ENCODE data around the gene HOXB2.
"Not testable (repeated sequence)": the region's sequence is repeated elsewhere in the genome, so short reads cannot be mapped to it uniquely, and the experiment has no call there.

HOXB2 gene

DNA sequence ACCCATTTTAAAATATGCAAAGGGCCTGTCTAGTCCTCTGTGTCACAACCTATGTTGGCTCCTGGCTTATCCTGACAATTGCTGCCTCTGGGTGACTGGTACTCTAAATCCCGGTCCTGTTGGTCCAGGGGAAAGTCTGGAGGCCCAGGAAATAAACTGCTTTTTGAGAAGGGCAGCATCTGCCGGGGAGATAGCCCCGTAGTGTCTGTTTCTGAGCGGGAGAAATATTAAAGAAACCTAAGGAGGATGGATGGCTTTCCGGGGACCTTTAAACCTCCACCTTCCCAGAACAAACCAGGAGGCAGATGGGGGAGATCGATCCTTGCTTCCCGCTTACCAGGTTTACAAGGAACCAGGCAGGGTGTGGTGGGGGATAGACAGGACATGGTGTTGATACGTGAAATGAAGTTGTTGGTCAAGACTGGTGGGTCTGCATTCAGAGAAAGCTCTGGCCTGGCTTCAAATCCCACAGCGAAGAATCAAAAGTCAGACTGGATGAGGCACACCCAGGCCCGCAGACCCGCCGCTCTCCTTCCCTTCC, 3.8 kb downstream of the HOXB2 start:
- DNase-seq (ENCODE audit: low read depth in 2 of 2), result no peak

DNA sequence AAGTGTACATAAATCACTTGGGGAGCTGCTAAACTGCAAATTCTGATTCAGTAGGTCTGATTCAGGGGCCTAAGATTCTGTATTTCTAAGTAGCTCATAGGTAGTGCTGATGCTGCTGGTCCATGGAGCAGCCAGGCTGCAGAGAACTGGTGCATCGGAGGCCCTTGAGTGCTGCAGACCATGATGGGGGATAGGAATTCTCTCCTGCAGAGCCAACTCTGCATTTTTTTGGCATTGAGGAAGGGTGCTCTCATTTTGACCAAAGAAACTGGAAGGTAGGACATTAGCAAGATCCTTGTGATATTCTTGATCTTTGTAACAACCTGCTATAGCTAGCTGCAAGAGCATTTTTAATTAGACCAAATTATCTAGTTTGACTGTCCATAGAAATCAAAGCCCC, 4.7 kb downstream of the HOXB2 start:
- DNase-seq (ENCODE audit: low read depth in 2 of 2), result no peak

DNA sequence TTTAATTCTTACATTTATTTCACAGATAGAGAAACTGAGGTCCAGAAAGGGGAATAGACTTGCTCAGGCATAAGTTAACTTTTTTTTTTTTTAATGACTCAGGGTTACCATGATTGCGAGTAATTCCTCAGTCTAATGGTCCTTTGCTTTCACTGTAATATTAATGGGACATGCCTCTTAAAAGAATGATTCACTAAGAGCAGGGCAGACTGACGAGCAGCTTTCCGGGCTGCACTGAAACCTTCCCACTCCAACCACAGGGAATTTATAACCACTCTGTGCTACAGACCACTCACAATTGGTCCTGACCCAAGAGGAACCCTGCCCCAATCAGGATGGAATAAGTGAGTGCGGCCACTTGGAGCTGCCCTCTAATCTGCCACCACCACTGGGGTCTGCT, 5.7 kb downstream of the HOXB2 start:
- DNase-seq (ENCODE audit: low read depth in 2 of 2), result no peak

DNA sequence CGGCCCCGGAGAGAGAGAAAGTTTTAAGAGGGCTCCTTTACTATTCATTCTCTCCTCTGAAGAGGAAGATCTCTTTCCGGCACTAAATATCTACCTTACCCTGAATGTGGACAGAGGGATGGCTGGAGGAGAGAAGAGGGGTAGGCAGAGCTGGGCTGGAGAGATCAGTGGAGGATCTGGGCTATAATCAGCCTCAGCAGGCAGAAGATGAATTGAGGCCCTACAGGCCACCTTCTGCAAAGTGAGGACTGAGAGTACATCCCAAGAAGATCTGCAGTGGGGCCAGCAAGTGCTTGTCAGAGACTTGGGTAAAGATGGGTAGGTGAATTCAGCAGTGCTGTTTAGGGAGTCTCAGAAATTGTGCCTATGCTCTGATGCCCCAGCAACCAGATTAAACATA, 7.6 kb downstream of the HOXB2 start:
- DNase-seq (ENCODE audit: low read depth in 2 of 2), result no peak

DNA sequence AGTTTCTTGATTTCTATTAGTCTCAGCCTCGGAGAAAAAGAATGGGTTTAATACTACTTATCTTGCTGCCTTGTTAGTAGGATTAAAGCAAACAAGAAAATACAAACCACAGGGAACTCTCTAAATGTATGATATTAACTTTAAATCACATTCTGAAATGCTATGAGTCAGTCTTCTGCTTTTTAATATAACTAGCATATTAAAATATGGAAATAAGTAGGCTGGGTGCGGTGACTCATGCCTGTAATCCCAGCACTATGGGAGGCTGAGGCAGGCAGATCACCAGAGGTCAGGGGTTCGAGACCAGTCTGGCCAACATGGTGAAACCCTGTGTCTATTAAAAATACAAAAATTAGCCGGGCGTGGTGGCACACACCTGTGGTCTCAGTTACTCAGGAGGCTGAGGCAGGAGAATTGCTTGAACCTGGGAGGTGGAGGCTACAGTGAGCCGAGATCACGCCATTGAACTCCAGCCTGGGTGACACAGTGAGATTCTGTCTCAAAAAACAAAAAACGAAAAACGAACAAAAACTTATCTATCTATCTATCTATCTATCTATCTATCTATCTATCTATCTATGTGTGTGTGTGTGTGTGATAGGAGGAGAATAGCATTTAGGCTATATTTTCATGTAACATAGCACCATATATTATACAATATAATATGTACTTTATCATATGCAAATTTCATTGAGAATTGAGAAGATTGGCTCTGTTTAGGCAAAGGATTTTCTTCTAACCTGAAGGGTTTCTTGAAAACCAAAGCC, 8.9 kb downstream of the HOXB2 start:
- DNase-seq (ENCODE audit: low read depth in 2 of 2), result not testable (repeated sequence)

DNA sequence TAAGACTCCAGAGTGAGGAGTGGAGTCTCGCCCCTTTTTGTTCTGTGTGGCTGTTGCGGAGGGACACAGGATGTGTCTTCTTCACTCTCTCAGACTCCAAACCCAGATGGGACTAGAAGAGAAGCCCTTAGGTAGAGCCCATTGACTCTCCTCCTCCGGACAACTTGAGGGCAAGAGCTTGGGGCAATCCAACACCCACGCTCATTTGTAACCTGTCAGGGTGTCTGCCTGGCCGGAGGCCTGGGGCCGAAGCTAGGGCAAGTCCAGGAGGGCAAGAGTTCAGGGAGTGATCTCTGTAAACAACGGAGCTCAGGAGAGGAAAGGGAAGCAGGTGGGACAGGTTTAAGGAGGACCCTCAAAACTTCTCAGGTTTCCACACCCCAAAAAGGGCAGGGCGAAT, 12.6 kb downstream of the HOXB2 start:
- DNase-seq (ENCODE audit: low read depth in 2 of 2), result no peak

DNA sequence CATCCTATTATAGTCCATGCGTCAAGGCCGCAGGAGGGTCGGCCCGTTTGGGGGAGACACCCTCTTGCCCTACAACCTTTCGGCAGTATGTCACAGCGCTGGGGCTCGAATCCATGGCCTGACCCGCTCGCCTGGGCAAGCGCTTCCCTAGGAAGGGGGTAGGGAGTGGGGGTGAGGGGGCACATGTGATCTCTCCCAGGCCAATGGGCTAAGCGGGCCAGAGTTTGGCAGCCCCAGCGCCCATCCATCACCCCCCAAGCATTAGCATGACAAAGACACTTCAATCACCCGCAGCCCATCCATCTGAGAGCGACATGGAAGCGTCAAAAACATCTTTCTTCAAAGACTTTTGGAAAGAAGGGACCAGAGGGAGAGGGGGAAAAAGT, 14.0 kb downstream of the HOXB2 start, which contains the start of gene HOXB1:
TSS of gene HOXB1 (minus strand) at position 125 of the 386 bp plus-strand sequence. CDS start at position 18, 107 bp downstream.
- no peak for DNase-seq (ENCODE audit: low read depth in 2 of 2)

DNA sequence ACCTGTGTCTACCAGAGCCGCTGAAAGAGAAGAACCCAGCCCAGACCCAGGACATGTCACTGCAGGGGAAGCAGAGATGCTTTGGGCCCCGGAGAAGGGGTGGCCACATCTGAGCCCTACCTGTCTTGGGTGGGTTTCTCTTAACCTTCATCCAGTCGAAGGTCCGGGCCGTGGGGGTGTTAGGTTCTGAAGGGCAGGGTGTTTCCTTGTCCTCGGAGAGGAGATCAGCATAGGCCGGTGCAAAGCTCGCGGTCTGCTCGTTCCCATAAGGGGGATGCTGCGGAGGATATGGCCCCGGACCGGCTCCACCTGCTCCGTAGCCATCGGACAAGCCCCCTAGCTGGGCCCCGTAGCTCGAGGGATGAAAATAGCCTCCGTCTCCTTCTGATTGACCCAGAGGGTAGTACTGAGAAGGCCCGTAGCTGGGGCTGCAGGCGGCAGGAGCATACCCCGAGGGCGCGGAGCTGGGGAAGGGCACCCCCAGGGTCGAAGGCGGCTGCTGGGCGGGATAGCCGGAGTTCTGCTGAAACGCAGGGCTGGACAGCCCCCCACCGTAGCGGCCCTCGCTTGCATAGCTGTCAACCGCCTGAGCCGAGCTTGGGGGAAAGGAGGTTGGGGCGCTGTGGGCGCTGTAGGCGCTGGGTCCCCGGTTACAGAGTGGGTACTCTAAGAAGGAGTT, 14.6 kb downstream of the HOXB2 start:
- no peak for DNase-seq (ENCODE audit: low read depth in 2 of 2)

DNA sequence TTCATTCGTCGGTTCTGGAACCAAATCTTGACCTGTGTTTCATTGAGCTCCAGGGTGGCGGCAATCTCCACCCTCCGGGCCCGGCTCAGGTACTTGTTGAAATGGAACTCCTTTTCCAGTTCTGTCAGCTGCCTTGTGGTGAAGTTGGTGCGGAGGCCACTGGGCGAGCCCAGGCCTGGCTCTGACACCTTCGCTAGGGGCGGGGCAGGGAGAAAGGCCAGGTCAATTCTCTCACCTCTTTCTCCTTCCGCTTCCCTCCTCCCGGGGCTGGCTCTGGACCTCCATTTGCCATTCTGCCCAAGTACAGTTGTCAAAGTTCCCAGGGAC, 15.3 kb downstream of the HOXB2 start:
- DNase-seq (ENCODE audit: low read depth in 2 of 2), result no peak

DNA sequence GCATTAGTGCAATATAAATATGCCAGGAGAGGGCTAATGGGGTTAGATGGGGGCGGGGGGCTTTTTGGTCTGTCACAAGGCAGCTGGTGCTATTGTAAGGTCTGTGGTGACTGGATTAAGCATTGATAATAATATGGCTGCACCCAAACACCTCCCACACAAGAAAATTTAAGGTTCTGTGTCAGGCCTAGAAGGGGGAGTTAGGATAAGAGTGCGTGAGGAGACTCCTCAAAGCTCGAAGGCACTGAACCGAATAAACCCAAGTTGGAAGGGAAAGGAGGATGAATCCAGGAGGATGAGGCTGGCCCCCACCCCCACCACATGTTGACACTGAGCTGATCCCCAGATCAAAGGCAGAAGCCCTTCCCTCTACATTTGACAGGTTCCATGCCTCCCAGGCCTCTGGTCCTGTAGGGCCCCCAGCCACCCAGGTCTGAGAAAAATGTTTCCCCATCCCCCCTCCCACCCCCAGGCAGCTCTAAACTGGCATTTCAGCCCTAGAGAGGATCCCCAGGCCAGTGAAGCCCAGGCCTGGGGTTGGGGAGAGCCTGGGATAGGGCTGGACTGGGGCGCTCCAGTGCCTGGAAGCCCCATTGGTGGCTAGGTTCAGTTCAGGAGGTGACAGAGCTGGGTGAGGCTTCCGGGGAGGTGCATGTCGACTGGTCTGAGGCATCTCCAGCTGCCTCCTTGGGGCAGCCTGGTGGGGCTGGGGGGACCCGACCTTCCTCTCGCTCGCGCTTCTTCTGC, 15.8 kb downstream of the HOXB2 start:
- no peak for DNase-seq (ENCODE audit: low read depth in 2 of 2)

DNA sequence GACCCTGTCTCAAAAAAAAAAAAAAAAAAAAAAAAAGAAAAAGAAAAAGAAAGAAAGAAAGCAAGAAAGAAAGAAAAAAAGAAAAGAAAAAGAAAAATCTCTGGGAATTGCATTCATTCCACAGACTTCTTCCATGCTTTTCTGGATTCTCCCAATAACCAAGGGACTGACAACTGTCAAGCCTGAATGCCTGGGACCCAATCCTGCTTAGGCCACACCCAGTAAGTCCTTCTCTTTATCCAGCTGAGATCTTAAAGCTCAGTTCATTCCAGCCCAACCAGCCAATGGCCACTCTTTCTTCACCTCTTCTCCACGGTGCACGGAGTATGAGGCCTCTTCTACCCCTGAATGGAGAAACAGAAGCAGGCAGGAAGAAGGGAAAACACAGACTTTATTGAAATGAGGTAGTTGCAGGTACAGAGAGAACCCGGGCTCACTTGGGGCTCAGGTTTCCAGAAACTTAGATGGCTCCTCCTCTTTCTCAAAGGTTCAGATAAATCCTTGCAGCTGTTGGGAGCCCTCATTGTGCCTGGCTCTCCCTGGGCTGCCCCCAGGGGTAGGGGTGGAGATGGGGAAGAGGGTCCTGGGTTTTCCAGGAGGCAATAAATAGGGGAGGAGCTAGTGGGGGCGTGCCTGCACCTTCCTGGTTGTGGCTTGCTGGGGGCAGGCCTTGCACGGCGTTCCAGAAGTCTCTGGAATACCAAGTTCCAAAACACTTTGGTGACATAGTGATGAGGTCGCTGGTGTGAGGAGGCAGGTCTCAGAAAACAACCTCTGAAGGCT, 16.6 kb downstream of the HOXB2 start:
- DNase-seq (ENCODE audit: low read depth in 2 of 2), result no peak

DNA sequence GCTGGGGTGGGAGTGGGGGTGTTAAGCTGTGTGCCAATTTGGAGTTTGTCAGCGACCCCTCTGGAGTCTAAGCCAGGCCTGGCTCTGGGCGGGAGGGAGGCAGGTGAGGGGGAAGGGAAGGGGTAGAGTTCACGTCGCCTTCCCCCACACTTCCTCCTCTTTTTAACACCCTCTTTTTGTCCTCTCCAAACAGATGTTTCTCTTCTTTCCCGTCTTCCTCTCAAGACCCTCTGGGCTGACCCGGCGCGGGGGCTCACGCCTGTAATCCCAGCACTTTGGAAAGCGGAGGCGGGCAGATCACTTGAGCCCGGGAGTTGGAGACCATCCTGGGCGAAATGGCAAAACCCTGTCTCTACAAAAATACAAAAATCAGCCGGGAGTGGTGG, 17.4 kb downstream of the HOXB2 start:
- DNase-seq (ENCODE audit: low read depth in 2 of 2), result no peak

DNA sequence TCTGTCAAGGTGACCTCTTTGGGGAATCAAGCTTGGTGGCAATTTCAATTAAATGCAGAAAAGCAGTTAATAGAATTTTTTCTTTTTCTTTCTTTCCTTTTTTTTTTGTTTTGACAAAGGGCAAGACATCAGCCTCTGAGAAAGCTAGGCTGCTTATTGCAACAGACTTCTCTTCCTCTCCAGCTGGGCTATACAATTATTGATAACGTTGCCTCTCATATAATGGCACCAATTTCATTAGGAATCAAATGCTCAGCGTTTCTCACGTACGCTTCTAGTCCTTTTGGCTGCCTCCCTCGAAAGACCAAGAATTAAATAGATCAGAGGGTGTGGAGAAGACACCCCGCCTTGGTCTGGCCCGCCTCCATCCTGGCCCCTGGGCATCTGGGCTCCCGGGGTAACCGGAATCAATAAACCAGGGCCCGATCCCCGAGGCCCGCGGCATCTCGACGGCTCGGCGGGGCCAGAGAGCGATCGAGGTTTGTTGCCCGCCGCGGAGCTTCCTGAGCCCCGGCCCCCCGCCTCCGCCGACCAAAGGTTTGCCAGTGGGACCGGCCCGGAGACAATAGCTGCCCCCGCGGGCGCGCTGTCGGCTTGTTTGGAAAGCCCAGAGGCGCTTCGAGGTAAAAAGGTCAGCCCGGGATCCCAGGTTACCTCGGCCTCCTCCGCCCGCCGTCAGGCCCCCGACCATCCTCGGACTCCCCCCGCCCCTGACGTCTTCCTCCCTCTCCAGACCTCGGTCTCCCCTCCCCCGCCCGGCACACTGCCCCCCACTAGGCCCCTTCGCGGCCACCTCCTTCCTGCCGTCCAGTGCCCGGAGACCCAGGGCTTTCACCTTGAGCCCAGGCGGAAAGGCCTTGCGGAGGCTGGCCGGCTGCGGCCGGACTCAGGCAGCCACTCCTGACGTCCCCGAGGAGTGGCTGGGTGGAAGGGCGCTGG, 18.0 kb downstream of the HOXB2 start:
- no peak for DNase-seq (ENCODE audit: low read depth in 2 of 2)

DNA sequence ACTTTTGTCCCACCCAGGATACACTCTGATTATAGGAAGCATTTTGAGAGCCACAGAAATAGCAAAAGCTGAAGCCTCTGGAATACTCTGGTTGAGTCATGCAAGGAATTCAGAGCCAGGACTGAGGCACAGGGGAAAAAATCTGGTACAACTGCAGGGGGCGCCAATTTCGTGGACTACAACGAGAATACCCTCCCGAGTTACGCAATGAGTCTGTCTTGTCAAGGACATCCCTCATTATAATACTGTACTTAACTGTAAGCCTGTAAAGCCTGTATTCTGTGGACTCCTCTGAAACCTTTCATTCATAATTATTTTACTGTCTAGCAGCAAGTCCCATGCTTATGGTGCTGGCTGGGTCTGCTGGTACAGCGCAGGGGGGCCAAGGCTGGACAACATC, 21.9 kb downstream of the HOXB2 start:
- DNase-seq (ENCODE audit: low read depth in 2 of 2), result no peak

DNA sequence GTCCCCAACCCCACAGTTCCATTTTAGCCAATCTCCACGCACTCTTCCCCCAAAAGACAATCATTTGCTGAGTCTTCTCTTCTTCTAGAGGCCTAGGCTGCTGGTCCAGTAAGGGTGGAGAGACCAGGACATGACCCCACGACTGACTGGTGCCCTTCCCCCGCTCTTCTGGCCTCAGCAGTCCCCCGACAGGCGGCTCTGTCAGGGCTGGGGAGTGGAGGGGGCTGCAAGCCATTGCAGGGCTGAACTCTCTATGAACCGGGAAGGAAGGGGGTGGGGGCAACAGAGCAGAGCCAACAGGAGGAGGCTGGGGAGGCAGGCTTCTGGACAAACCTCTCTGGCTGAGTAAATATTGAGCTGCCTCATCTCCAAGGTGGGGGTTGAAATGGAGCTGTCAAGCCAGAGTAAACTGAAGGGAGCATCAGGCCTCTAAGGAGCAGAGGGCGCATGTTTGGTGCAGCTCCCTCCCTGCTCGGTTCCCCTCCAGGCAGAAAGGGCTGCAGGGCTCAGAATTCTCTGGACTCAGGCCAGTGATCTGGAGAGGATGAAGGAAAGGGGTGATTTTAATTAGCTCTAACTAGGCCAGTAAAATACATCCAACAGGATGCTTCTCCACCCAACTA, 22.8 kb downstream of the HOXB2 start:
- DNase-seq (ENCODE audit: low read depth in 2 of 2), result no peak

DNA sequence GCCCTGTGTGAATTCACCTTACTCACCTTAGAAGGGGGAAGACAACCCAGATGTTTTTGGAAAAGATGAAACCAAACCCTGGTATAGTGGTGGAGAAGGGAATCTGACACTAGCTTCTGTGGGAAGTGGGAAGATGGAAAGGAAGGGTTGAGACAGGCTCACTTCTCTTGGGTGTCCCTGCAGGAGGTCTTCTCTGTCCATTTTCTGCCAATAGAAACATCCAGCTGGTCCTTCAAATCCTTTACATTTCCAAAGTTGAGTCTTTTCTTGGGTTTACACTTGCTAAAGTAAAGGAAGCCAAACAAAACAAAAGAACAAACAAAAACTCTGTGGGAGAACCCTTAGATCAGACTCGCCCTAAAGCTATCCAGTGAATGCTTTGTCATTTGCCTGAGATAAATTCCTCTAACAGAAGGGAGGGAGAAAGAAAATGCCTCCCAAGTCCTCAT, 24.3 kb downstream of the HOXB2 start:
- no peak for DNase-seq (ENCODE audit: low read depth in 2 of 2)

DNA sequence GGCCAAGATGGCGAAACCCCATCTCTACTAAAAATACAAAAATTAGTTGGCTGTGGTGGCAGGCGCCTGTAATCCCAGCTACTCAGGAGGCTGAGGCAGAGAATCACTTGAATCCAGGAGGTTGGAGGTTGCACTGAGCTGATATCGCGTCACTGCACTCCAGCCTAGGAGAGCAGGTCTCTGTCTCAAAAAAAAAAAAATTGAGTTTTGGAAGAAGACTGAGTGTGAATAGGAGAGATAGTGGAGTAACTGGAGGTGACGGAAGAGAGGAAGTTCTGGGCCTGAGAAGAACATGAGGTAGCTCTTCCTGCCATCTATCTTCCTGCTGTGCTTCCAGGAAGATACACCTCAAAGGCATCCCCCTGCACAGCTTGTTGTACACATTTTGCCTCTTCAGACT, 25.5 kb downstream of the HOXB2 start:
- no peak for DNase-seq (ENCODE audit: low read depth in 2 of 2)

DNA sequence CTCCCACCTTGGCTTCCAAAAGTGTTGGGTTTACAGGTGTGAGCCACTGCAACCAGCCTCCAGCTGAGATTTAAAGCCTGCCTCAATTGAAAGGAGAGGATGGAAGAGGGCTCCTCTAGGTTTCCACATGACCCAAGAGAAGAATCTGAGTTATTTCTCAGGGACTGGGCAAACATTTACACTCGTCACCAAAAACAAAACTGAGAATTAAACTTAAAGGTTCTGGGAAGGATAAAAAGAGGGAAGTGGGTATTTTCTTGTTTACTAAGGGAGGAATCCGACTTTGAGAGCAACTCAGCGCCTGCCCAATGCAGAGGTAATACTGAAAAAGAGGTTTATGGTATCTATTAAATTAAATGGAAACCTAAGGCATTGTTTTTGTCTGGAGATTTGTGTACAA, 27.4 kb downstream of the HOXB2 start:
- DNase-seq (ENCODE audit: low read depth in 2 of 2), result no peak

DNA sequence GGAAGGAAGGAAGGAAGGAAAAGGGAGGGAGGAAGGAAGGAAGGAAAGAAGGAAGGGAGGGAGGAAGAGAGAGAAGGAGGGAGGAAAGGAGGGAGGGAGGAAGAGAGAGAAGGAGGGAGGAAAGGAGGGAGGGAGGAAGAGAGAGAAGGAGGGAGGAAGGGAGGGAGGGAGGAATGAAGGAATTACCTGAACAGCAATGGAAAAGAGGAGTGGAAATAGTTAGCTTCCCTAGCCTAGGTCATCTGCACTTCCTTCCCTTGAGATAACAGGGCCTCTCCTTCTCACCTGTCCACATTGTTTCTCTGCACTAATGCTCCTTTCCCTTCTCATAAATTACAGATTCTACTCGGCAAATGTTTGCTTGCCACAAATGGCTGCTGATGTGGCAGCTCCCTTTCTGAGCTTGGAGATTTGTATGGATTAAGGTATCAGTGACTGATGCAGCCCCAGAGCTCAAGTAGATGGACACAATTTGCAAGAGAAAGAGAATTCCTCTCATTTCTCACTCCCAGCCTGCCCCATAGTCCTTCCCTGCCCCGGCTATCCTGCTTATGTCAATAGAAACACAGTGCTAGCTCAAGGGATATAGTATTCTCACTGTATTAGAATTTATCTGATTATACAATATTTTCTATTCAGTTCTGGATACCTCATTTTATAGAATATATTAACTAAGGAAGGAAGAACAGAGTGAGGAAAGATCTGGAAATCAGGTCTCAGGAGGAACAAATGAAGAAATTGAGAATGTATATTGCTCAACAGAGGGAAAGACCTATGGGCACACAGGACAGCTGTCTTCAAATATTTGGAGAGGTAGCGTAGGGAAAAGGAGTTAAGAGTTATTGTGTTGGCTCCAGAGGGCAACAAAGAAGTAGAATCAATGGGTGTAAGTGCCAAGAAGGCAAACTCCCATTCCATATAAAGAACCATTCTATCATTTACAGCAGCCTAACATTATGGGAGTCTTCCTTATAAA, 28.7 kb downstream of the HOXB2 start:
- DNase-seq (ENCODE audit: low read depth in 2 of 2), result no peak
